SH-SY5Y (cell line): ENCODE measurements around the gene TCF7L1.

Source experiments
- GATA2 ChIP-seq: IDR thresholded peaks from 2 replicates; pipeline ENCODE4 v1.6.1; 2011; ENCODE audit warnings: mild to moderate bottlenecking, low read depth, low read length
- GATA3 ChIP-seq: IDR thresholded peaks from 2 replicates; pipeline ENCODE4 v1.6.1; 2011; ENCODE audit warnings: low read depth, mild to moderate bottlenecking, low read length, moderate library complexity

Gene TCF7L1

DNA sequence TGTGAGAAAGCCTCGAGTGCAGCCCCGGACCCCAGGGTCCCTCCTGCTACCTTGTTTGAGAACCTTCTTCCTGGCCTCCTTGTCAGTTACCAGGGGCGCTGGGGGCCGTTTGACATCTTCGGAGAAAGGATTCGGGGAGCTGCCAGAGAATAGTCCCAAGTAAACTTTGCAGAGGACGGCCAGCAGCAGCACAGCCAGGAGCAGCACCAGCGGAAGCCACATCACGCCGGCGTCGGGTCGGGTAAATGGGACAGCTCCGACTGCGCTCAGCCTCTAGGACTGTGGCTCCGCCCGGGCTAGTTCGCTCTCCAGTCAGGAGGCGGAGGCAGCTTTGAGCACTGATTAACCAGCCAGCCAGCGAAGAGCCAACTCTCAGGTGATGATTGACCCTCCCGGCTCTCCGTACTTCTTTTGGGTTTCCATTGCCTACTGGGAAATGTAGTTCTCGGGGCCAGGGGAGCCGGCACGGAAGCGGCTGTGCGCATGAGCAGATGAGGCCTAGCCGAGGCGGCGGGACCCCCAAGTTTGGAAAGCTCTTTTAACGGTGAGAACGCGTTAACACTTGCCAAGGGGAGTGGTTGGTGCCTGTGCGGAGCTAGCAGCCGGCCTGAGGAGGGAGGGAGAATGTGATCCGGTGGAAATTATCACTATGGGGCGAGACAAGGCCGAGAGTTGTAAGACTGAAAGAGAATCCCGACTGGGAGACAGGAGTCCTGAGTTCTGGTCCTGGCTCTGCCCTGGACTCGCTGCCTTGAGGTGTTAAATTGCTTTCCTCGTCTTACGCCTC is 221.3 kb downstream of the TCF7L1 start, which contains the start of the genes ELMOD3 and RETSAT:
Gene ELMOD3 (plus strand): TSS at position 484 of the 787 bp plus-strand sequence. CDS start 2,430 bp downstream, outside the sequence.
Gene RETSAT (minus strand): TSS at position 243 of the 787 bp plus-strand sequence. CDS start 21 bp downstream, at position 222.
- TF ChIP-seq GATA2: no peak; the same call in 1 of the 2 replicates
- no peak for TF ChIP-seq GATA3

DNA sequence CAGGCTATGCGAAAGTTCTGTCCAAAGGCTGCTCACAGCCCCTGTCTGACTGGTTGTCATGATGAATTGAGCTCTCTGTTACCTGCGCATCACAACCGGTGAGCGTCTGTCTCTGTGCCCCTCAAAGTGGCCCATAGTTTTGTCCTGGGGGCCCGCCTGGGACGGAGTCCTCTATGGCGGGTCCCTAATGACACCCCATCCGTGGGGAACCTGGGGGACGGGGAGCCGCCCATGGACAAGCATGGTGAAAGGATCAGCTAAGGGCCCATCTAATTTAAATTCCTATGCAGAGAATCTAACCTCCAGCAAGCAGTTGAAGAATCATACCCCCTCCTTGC is 221.8 kb downstream of the TCF7L1 start:
- TF ChIP-seq GATA3 (no peak), GATA2 (no peak)

DNA sequence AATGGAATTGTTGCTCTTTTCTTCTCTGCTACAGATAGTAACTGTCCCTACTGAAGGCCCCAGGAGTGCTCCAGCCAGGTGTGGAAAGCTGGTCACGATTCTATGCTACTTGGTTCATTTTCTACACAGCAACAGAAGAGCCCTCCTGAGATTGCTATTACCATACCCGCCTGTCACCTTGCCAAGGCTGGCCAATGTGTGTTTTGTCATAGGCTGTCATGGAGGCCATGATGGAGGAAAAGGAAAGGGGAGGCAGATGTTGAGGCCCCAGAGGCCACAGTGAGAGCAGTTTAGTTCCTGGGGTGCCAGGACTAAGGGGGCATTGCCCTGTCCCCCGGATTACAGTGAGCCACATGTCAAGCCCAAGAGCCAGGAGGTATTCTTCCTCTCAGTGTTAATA is 222.3 kb downstream of the TCF7L1 start:
- no peak for TF ChIP-seq GATA3
- TF ChIP-seq GATA2: no peak

- TF ChIP-seq GATA3 (no peak), GATA2 (no peak)
Observed at GRCh38 chr2:85356186-85356585, 223.0 kb downstream of the TCF7L1 start.

DNA sequence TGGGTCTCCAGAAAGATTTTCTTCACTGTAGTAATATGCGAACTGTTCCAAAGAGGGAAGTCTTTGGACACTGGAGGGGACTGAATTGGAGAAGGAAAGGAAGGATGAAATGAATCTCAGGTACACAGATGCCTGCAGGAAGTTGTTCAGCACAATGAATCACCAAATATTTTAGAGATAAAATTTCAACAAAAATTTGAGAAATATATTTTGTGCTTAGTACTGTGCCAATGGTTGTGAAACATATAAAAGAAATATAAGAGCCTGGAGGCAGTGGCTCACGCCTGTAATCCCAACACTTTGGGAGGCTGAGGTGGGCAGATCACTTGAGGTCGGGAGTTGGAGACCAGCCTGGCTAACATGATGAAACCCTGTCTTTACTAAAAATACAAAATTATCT is 224.5 kb downstream of the TCF7L1 start:
- TF ChIP-seq GATA2: no peak
- TF ChIP-seq GATA3: no peak
